ENCODE data around the gene ZCCHC7. TPM values are rescaled to one million over a fixed set of nuclear protein-coding genes. Genes with fewer than 3 reads are reported as not detected.

Gene ZCCHC7
- total and polyA plus RNA-seq, 2 of the 8 experiments (the other 6 are each of a cell fraction or from before 2014, with no cell fraction given) = 12.2 to 27.5 TPM

GRCh38 chr9:37379835-37380234, 259.5 kb downstream of the ZCCHC7 start:
- no peak overlapping the region for H3K4me2 ChIP-seq (ENCODE audit: insufficient read depth in 1 of 2, low read depth in 2 of 2, low read length in 2 of 2)
- TF ChIP-seq ZNF274 (IDR thresholded peaks at IDR 0.05; ENCODE audit: borderline replicate concordance, extremely low read depth, low read length) = no peak
- H4K20me1 ChIP-seq (replicated peaks in 1 of 2; ENCODE audit: control insufficient read depth in 1 of 2, insufficient read depth in 2 of 2, low read length in 2 of 2) = no peaks in the 10 kb centered on the region
- H3K79me2 ChIP-seq (ENCODE audit: control insufficient read depth in 1 of 2, insufficient read depth in 2 of 2, low read length in 2 of 2) = no peaks in the 10 kb centered on the region
- H3K14ac ChIP-seq (ENCODE audit: insufficient read length) = no peak overlapping the region
- no peaks in the 10 kb centered on the region for H3K36me3 ChIP-seq (ENCODE audit: control insufficient read depth in 2 of 4, insufficient read depth in 4 of 4, low read length in 3 of 4)
- no peak overlapping the region for H2BK12ac ChIP-seq (ENCODE audit: low read depth, low read length)
- H3K79me1 ChIP-seq (ENCODE audit: low read depth, low read length) = no peaks in the 10 kb centered on the region
- H4K8ac ChIP-seq (ENCODE audit: extremely low read depth, insufficient read depth, low read length) = no peak overlapping the region
- no peak overlapping the region for H2BK5ac ChIP-seq (ENCODE audit: low read depth, low read length)
- no peak overlapping the region for H2BK20ac ChIP-seq (ENCODE audit: low read length)
- H3K4me1 ChIP-seq (replicated peaks in 1 of 4; ENCODE audit: control insufficient read depth in 3 of 4, insufficient read depth in 4 of 4, low read length in 3 of 4) = no peaks in the 10 kb centered on the region
- no peak overlapping the region for H4K91ac ChIP-seq (replicated peaks; ENCODE audit: insufficient read length, low read length)
- H3K9ac ChIP-seq (replicated peaks in 1 of 4; ENCODE audit: extremely low read depth in 1 of 4, low read depth in 3 of 4, low read length in 3 of 4) = no peak overlapping the region
- H3K18ac ChIP-seq (ENCODE audit: extremely low read depth, low read length) = no peak overlapping the region
- DNase-seq (ENCODE audit: low read depth in 1 of 2, low spot score in 2 of 2) (no peak), FAIRE-seq (no peak)
- H2BK120ac ChIP-seq (replicated peaks; ENCODE audit: low read depth, low read length) = no peak overlapping the region
- no peak overlapping the region for H4K5ac ChIP-seq (ENCODE audit: insufficient read length, low read depth, low read length)
- ChIA-PET CTCF (ENCODE audit: partially characterized antibody) (interaction anchor here (1.1 kb wide), 1 partner anchor 12 kb away, joined by 3 read pairs; no protein-coding TSS in a partner anchor), POLR2A (ENCODE audit: partially characterized antibody) (no interaction called here)
- WGBS, 2 experiments (ENCODE audit: extremely low coverage in 1 of 2, insufficient coverage in 1 of 2, insufficient read length in 1 of 2, insufficient replicate concordance in 2 of 2, low coverage in 1 of 2, low lambda C conversion rate in 2 of 2, missing lambda C conversion rate in 1 of 2) = 81% methylated on average over 2 of the region's 2 CpGs; no CpG with 5 or more reads in 1 of the 2 experiments
- no peak overlapping the region for H3K27ac ChIP-seq (ENCODE audit: low read depth, low read length)
- H3K27me3 ChIP-seq (replicated peaks in 1 of 4; ENCODE audit: control insufficient read depth in 3 of 4, extremely low read depth in 1 of 4, insufficient read depth in 3 of 4, low read length in 3 of 4) = no peaks in the 10 kb centered on the region
- no peaks in the 10 kb centered on the region for H3K9me3 ChIP-seq (ENCODE audit: insufficient read depth in 2 of 2, low read depth in 1 of 2, low read length in 1 of 2)
- H3K23ac ChIP-seq (ENCODE audit: insufficient read length) = no peak overlapping the region
- no peak overlapping the region for H2BK15ac ChIP-seq (ENCODE audit: low read length)
- no peak overlapping the region for H2AFZ ChIP-seq (ENCODE audit: low read length)
- no peak overlapping the region for H3K4me3 ChIP-seq (ENCODE audit: extremely low read depth in 1 of 4, insufficient read depth in 2 of 4, low read depth in 3 of 4, low read length in 4 of 4)
- no peaks in the 10 kb centered on the region; the same call in 1 of the 2 replicates for H3K23me2 ChIP-seq (ENCODE audit: low read depth, low read length)
- no peak overlapping the region for H3K56ac ChIP-seq (replicated peaks; ENCODE audit: insufficient read length, low read depth, low read length)
- no peak overlapping the region for H3K4ac ChIP-seq (replicated peaks; ENCODE audit: insufficient read length, low read depth, low read length)
- no peak overlapping the region for H2AK5ac ChIP-seq (ENCODE audit: low read depth, low read length)
